NB4 (cell line): ENCODE measurements around the gene PCSK4.

Source experiments
- MYC ChIP-seq: IDR thresholded peaks from 2 replicates; pipeline ENCODE4 v1.6.1; 2011; ENCODE audit warnings: low read depth, low read length
- POLR2A ChIP-seq: IDR thresholded peaks from 2 replicates; pipeline ENCODE4 v1.6.1; 2011; ENCODE audit warnings: mild to moderate bottlenecking; ENCODE audit not compliant: insufficient read length; ENCODE audit errors: extremely low read depth
- TF ChIP-seq, protein P1 (sequence below): IDR thresholded peaks from one replicate; pipeline ENCODE4 v1.5.1; 2012; ENCODE audit warnings: low read depth, low read length

DNA sequence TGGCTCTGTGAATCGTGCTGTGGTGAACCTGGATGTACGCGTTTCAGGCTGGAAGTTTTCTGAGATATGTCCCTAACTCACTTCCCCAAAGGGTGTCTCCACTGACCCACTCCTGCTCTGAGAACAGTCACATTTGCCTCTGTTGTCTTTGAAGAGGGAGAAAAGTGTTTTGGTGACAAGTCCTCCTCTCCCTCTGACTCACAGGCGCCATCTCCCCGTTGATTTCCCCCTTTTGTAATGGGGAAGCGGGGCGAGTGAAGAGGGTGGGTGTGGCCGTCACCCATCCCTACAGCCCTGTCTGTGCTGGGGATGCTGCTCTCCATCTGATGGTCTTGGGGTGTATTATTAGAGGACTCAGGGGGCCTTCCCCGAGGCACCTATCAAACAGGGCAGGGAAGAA, 30.7 kb downstream of the PCSK4 start:
- TF ChIP-seq, protein P1, sequence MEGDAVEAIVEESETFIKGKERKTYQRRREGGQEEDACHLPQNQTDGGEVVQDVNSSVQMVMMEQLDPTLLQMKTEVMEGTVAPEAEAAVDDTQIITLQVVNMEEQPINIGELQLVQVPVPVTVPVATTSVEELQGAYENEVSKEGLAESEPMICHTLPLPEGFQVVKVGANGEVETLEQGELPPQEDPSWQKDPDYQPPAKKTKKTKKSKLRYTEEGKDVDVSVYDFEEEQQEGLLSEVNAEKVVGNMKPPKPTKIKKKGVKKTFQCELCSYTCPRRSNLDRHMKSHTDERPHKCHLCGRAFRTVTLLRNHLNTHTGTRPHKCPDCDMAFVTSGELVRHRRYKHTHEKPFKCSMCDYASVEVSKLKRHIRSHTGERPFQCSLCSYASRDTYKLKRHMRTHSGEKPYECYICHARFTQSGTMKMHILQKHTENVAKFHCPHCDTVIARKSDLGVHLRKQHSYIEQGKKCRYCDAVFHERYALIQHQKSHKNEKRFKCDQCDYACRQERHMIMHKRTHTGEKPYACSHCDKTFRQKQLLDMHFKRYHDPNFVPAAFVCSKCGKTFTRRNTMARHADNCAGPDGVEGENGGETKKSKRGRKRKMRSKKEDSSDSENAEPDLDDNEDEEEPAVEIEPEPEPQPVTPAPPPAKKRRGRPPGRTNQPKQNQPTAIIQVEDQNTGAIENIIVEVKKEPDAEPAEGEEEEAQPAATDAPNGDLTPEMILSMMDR = no peak
- TF ChIP-seq MYC (no peak), POLR2A (no peak)
